Measurements from ENCODE around the gene C6orf136. TPM values are rescaled to one million over a fixed set of nuclear protein-coding genes. Genes with fewer than 3 reads are reported as not detected.

C6orf136 gene
- total and polyA plus RNA-seq, 10 of the 15 experiments (the other 5 are each of a cell fraction or from before 2014, with no cell fraction given): 5.2 to 24.1 (median 14.9) TPM

DNA sequence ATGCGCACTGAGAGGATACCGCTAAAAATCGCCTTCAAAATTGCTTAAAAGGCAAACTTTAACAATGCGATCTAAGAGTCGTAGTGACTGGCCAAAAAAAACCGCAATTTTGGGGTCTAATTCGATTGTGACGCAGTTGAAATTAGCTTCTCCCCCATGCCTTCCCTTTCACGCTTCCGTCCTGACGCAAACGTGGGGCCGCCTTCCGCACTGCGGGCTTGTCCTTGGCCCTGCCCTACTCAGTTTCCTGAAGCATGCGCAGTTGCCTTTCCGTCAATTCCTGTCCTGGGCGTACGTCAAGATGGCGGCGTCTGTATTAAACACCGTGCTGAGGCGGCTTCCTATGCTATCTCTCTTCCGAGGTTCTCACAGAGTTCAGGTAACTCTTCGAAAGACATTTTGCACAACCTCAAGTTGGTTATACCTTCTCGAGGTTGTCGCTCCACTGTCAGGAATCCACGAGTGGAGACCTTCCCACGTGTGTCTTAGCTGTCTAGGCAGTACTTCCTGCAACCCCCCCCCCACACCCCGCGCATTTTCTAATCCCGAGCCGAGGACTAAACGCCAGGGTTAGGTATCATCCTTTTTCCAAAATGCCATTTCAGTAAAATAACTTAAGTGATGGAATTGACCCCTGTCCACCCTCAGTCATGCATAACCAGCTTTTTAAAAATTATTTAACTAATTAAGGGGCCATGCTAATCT, 29.2 kb upstream of the C6orf136 start, which contains the start of gene MRPS18B (continued):
- TF ChIP-seq, protein P1, sequence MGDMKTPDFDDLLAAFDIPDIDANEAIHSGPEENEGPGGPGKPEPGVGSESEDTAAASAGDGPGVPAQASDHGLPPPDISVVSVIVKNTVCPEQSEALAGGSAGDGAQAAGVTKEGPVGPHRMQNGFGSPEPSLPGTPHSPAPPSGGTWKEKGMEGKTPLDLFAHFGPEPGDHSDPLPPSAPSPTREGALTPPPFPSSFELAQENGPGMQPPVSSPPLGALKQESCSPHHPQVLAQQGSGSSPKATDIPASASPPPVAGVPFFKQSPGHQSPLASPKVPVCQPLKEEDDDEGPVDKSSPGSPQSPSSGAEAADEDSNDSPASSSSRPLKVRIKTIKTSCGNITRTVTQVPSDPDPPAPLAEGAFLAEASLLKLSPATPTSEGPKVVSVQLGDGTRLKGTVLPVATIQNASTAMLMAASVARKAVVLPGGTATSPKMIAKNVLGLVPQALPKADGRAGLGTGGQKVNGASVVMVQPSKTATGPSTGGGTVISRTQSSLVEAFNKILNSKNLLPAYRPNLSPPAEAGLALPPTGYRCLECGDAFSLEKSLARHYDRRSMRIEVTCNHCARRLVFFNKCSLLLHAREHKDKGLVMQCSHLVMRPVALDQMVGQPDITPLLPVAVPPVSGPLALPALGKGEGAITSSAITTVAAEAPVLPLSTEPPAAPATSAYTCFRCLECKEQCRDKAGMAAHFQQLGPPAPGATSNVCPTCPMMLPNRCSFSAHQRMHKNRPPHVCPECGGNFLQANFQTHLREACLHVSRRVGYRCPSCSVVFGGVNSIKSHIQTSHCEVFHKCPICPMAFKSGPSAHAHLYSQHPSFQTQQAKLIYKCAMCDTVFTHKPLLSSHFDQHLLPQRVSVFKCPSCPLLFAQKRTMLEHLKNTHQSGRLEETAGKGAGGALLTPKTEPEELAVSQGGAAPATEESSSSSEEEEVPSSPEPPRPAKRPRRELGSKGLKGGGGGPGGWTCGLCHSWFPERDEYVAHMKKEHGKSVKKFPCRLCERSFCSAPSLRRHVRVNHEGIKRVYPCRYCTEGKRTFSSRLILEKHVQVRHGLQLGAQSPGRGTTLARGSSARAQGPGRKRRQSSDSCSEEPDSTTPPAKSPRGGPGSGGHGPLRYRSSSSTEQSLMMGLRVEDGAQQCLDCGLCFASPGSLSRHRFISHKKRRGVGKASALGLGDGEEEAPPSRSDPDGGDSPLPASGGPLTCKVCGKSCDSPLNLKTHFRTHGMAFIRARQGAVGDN (IDR thresholded peaks at IDR 0.05): peak; percentile 96
- TF ChIP-seq, protein P2, sequence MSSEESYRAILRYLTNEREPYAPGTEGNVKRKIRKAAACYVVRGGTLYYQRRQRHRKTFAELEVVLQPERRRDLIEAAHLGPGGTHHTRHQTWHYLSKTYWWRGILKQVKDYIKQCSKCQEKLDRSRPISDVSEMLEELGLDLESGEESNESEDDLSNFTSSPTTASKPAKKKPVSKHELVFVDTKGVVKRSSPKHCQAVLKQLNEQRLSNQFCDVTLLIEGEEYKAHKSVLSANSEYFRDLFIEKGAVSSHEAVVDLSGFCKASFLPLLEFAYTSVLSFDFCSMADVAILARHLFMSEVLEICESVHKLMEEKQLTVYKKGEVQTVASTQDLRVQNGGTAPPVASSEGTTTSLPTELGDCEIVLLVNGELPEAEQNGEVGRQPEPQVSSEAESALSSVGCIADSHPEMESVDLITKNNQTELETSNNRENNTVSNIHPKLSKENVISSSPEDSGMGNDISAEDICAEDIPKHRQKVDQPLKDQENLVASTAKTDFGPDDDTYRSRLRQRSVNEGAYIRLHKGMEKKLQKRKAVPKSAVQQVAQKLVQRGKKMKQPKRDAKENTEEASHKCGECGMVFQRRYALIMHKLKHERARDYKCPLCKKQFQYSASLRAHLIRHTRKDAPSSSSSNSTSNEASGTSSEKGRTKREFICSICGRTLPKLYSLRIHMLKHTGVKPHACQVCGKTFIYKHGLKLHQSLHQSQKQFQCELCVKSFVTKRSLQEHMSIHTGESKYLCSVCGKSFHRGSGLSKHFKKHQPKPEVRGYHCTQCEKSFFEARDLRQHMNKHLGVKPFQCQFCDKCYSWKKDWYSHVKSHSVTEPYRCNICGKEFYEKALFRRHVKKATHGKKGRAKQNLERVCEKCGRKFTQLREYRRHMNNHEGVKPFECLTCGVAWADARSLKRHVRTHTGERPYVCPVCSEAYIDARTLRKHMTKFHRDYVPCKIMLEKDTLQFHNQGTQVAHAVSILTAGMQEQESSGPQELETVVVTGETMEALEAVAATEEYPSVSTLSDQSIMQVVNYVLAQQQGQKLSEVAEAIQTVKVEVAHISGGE (CRISPR knock-in tag; IDR thresholded peaks at IDR 0.05): no peak
- TF ChIP-seq SMAD1 (IDR thresholded peaks at IDR 0.05; ENCODE audit: low read depth, partially characterized antibody) (peak; percentile 58), ZNF384 (IDR thresholded peaks at IDR 0.05; ENCODE audit: borderline replicate concordance, low read depth, low read length) (no peak), POU2F2 (IDR thresholded peaks at IDR 0.05; ENCODE audit: borderline replicate concordance, low read depth, low read length) (peak; percentile 65; the same call in 1 of the 3 replicates), NBN (IDR thresholded peaks at IDR 0.05) (peak; percentile 70), NRF1 (conservative IDR thresholded peaks at IDR 0.05; ENCODE audit: low read depth, low read length) (peak; percentile 59), TAF1 (IDR thresholded peaks at IDR 0.05; ENCODE audit: borderline replicate concordance, low read depth, low read length) (peak; percentile 97), EGR1 (IDR thresholded peaks at IDR 0.05; ENCODE audit: borderline replicate concordance in 1 of 2, low read depth in 2 of 2, low read length in 2 of 2) (peak in 1 of 2 experiments; percentile 44; a peak in 1 of 3 replicates), BRCA1 (IDR thresholded peaks at IDR 0.05; ENCODE audit: low read depth, low read length) (no peak), RELA (IDR thresholded peaks at IDR 0.05; ENCODE audit: borderline replicate concordance, partially characterized antibody) (peak; percentile 52)
- TF ChIP-seq, protein P3, sequence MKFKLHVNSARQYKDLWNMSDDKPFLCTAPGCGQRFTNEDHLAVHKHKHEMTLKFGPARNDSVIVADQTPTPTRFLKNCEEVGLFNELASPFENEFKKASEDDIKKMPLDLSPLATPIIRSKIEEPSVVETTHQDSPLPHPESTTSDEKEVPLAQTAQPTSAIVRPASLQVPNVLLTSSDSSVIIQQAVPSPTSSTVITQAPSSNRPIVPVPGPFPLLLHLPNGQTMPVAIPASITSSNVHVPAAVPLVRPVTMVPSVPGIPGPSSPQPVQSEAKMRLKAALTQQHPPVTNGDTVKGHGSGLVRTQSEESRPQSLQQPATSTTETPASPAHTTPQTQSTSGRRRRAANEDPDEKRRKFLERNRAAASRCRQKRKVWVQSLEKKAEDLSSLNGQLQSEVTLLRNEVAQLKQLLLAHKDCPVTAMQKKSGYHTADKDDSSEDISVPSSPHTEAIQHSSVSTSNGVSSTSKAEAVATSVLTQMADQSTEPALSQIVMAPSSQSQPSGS (IDR thresholded peaks at IDR 0.05; ENCODE audit: low read length): peak; percentile 9; the same call in 1 of the 2 replicates
- TF ChIP-seq, protein P4, sequence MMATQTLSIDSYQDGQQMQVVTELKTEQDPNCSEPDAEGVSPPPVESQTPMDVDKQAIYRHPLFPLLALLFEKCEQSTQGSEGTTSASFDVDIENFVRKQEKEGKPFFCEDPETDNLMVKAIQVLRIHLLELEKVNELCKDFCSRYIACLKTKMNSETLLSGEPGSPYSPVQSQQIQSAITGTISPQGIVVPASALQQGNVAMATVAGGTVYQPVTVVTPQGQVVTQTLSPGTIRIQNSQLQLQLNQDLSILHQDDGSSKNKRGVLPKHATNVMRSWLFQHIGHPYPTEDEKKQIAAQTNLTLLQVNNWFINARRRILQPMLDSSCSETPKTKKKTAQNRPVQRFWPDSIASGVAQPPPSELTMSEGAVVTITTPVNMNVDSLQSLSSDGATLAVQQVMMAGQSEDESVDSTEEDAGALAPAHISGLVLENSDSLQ (IDR thresholded peaks at IDR 0.05): peak; percentile 54
- TF ChIP-seq, protein P5, sequence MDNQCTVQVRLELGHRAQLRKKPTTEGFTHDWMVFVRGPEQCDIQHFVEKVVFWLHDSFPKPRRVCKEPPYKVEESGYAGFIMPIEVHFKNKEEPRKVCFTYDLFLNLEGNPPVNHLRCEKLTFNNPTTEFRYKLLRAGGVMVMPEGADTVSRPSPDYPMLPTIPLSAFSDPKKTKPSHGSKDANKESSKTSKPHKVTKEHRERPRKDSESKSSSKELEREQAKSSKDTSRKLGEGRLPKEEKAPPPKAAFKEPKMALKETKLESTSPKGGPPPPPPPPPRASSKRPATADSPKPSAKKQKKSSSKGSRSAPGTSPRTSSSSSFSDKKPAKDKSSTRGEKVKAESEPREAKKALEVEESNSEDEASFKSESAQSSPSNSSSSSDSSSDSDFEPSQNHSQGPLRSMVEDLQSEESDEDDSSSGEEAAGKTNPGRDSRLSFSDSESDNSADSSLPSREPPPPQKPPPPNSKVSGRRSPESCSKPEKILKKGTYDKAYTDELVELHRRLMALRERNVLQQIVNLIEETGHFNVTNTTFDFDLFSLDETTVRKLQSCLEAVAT (IDR thresholded peaks at IDR 0.05): 0 out of 2 replicates have a peak, but pooled peaks have one; percentile 70
